NCI-H187 (cell line): ENCODE measurements around the gene RASL11B.
A peak's percentile ranks its signal among the peaks of the same experiment; 100 is the strongest.
"Not testable (repeated sequence)": the region's sequence is repeated elsewhere in the genome, so short reads cannot be mapped to it uniquely, and the experiment has no call there.

ENCODE experiments used
- DNase-seq, 2 experiments: peaks; one replicate each; lab custom pipeline; 2025; lab: John Stamatoyannopoulos, UW

RASL11B gene

GRCh38 chr4:52861879-52862616 is at the start of gene RASL11B:
Gene RASL11B, plus strand, starts transcription at chr4:52862317. Its CDS starts 191 bp downstream, at chr4:52862508.
- DNase-seq = peak; percentile 83 to 89

- DNase-seq = no peak
Observed at GRCh38 chr4:52813546-52813945, 48.6 kb upstream of the RASL11B start.

- no peak for DNase-seq
Observed at GRCh38 chr4:52822583-52822971, 39.5 kb upstream of the RASL11B start.

GRCh38 chr4:52822972-52823701 is 39.0 kb upstream of the RASL11B start:
- no peak for DNase-seq

GRCh38 chr4:52823702-52824092 is 38.4 kb upstream of the RASL11B start:
- no peak for DNase-seq

GRCh38 chr4:52824270-52824602 is 37.9 kb upstream of the RASL11B start:
- DNase-seq = no peak

GRCh38 chr4:52824603-52825459 is 37.3 kb upstream of the RASL11B start:
- no peak for DNase-seq

- DNase-seq = no peak
Observed at GRCh38 chr4:52825460-52826090, 36.5 kb upstream of the RASL11B start.

- DNase-seq = no peak
Observed at GRCh38 chr4:52833941-52834525, 28.1 kb upstream of the RASL11B start.

GRCh38 chr4:52834641-52835456 is 27.3 kb upstream of the RASL11B start:
- DNase-seq = not testable (repeated sequence)

GRCh38 chr4:52836120-52836519 is 26.0 kb upstream of the RASL11B start:
- no peak for DNase-seq

- no peak for DNase-seq
Observed at GRCh38 chr4:52836678-52837077, 25.4 kb upstream of the RASL11B start.

- no peak for DNase-seq
Observed at GRCh38 chr4:52837716-52838558, 24.2 kb upstream of the RASL11B start.

GRCh38 chr4:52838729-52839586 is 23.2 kb upstream of the RASL11B start:
- no peak for DNase-seq

GRCh38 chr4:52840531-52841370 is 21.4 kb upstream of the RASL11B start:
- no peak for DNase-seq

- DNase-seq = no peak
Observed at GRCh38 chr4:52841682-52842456, 20.2 kb upstream of the RASL11B start.

- DNase-seq = no peak
Observed at GRCh38 chr4:52842792-52843191, 19.3 kb upstream of the RASL11B start.
